ENCODE data around the gene FRMD1.

- TF ChIP-seq POLR2AphosphoS5 (IDR thresholded peaks at IDR 0.05; ENCODE audit: low read depth, low read length), result no peak
- TF ChIP-seq POLR2A (IDR thresholded peaks at IDR 0.05; ENCODE audit: low read depth, low read length), result no peak
Observed at GRCh38 chr6:168124921-168125320, 45.9 kb upstream of the FRMD1 start.
